NCI-H128 (cell line): Measurements from ENCODE around the gene IL37.
"Not testable (repeated sequence)": the region's sequence is repeated elsewhere in the genome, so short reads cannot be mapped to it uniquely, and the experiment has no call there.

ENCODE experiments used
- DNase-seq: peaks from one replicate; lab custom pipeline; 2025; ENCODE audit not compliant: unreplicated experiment; lab: John Stamatoyannopoulos, UW

IL37 gene

GRCh38 chr2:112889976-112890375 lies 21.0 kb upstream of the IL37 start:
- DNase-seq = no peak

GRCh38 chr2:112891385-112891831 lies 19.6 kb upstream of the IL37 start:
- DNase-seq = no peak

- no peak for DNase-seq
Observed at GRCh38 chr2:112893752-112894151, 17.2 kb upstream of the IL37 start.

GRCh38 chr2:112896909-112897623 lies 13.9 kb upstream of the IL37 start:
- no peak for DNase-seq

- no peak for DNase-seq
Observed at GRCh38 chr2:112897624-112897978, 13.4 kb upstream of the IL37 start.

GRCh38 chr2:112901431-112902065 lies 9.4 kb upstream of the IL37 start:
- not testable (repeated sequence) for DNase-seq

- DNase-seq = no peak
Observed at GRCh38 chr2:112902816-112903215, 8.1 kb upstream of the IL37 start.

- no peak for DNase-seq
Observed at GRCh38 chr2:112904883-112905282, 6.1 kb upstream of the IL37 start.

GRCh38 chr2:112906276-112906675 lies 4.7 kb upstream of the IL37 start:
- no peak for DNase-seq

- DNase-seq = no peak
Observed at GRCh38 chr2:112907001-112907949, 3.7 kb upstream of the IL37 start.

- DNase-seq = not testable (repeated sequence)
Observed at GRCh38 chr2:112908559-112908958, 2.4 kb upstream of the IL37 start.

GRCh38 chr2:112910219-112910618 lies 746 bp upstream of the IL37 start:
- DNase-seq = no peak

GRCh38 chr2:112912403-112912802 lies 1.4 kb downstream of the IL37 start:
- DNase-seq = no peak

GRCh38 chr2:112915300-112916144 lies 4.6 kb downstream of the IL37 start:
- no peak for DNase-seq

- DNase-seq = no peak
Observed at GRCh38 chr2:112916145-112916571, 5.2 kb downstream of the IL37 start.

- no peak for DNase-seq
Observed at GRCh38 chr2:112916625-112917247, 5.8 kb downstream of the IL37 start.

GRCh38 chr2:112917856-112918255 lies 6.9 kb downstream of the IL37 start:
- no peak for DNase-seq

GRCh38 chr2:112918256-112918655 lies 7.3 kb downstream of the IL37 start:
- no peak for DNase-seq

GRCh38 chr2:112919086-112919485 lies 8.1 kb downstream of the IL37 start:
- DNase-seq = no peak

- DNase-seq = no peak
Observed at GRCh38 chr2:112920923-112921532, 10.1 kb downstream of the IL37 start.
